Ovary (tissue), 3 donors: ENCODE measurements around the gene THSD4.

Experiments used
- EP300 ChIP-seq: sonication (generic); formaldehyde crosslinking; IDR thresholded peaks from one replicate; pipeline ENCODE4 v1.6.1; 2017; ENCODE audit warnings: antibody characterized with exemption
- POLR2A ChIP-seq: fragments of 450-650 bp; IDR thresholded peaks from one replicate; pipeline ENCODE4 v1.6.1; 2017; ENCODE audit warnings: antibody characterized with exemption, mild to moderate bottlenecking, moderate library complexity
- TF ChIP-seq, protein P1 (sequence below), 3 donors: fragments of 450-650 bp in 2 of 3; fragments of 200-600 bp in 1 of 3; IDR thresholded peaks; one replicate each; pipeline versions ENCODE4 v1.5.1 to v1.8.0; 2016 to 2022; ENCODE audit warnings: antibody characterized with exemption in 3 of 3, mild to moderate bottlenecking in 1 of 3
- donor health status: DM: no; HTN: no; CAD: no.

DNA sequence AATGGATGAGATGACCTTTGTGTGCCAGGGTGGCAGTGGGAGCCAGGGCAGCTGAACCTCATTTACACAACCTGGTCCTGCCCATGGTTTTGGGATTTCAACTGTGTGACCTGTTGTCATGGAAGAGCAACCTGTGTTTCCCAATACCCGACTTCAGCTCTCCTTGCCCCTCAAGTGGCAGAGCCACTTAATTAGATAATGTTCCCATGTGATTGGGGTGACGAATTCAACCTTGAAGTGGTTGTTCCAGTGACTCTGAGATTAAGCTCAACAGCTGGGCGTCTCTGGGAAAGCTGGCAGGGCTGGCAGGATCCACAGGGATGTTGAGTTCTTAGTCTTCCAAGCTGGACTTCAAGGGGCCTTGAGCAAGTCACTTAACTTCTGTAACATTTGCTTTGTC, 71.0 kb downstream of the THSD4 start:
- TF ChIP-seq, protein P1, sequence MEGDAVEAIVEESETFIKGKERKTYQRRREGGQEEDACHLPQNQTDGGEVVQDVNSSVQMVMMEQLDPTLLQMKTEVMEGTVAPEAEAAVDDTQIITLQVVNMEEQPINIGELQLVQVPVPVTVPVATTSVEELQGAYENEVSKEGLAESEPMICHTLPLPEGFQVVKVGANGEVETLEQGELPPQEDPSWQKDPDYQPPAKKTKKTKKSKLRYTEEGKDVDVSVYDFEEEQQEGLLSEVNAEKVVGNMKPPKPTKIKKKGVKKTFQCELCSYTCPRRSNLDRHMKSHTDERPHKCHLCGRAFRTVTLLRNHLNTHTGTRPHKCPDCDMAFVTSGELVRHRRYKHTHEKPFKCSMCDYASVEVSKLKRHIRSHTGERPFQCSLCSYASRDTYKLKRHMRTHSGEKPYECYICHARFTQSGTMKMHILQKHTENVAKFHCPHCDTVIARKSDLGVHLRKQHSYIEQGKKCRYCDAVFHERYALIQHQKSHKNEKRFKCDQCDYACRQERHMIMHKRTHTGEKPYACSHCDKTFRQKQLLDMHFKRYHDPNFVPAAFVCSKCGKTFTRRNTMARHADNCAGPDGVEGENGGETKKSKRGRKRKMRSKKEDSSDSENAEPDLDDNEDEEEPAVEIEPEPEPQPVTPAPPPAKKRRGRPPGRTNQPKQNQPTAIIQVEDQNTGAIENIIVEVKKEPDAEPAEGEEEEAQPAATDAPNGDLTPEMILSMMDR (IDR thresholded peaks at IDR 0.05) = no peak
- TF ChIP-seq EP300 = no peak
- TF ChIP-seq POLR2A = no peak
